ENCODE data around the gene AACS.
"Not testable (repeated sequence)": the region's sequence is repeated elsewhere in the genome, so short reads cannot be mapped to it uniquely, and the experiment has no call there.

Gene AACS

GRCh38 chr12:125137766-125138344 is 72.6 kb downstream of the AACS start:
- Mint-ChIP-seq H3K9me3 (no peaks in the 10 kb centered on the region), H3K27ac (no peak overlapping the region), H3K36me3 (ENCODE audit: low read depth) (peaks cover 22% of the 10 kb centered on the region), H3K4me3 (no peak overlapping the region), H3K4me1 (peaks cover 9% of the 10 kb centered on the region), H3K27me3 (ENCODE audit: low read depth) (no peaks in the 10 kb centered on the region)
- no peak for TF ChIP-seq CTCF (IDR thresholded peaks at IDR 0.05; ENCODE audit: unreplicated experiment in 3 of 3)

- Mint-ChIP-seq H3K36me3 (ENCODE audit: low read depth) (peaks cover 18% of the 10 kb centered on the region), H3K9me3 (no peaks in the 10 kb centered on the region), H3K4me3 (no peak overlapping the region), H3K4me1 (peaks cover 9% of the 10 kb centered on the region), H3K27ac (no peak overlapping the region), H3K27me3 (ENCODE audit: low read depth) (peaks cover 3% of the 10 kb centered on the region)
- no peak for TF ChIP-seq CTCF (IDR thresholded peaks at IDR 0.05; ENCODE audit: unreplicated experiment in 3 of 3)
Observed at GRCh38 chr12:125140279-125141209, 75.3 kb downstream of the AACS start.

- H3K27ac Mint-ChIP-seq; H3K4me1 Mint-ChIP-seq; H3K9me3 Mint-ChIP-seq; H3K4me3 Mint-ChIP-seq; H3K27me3 Mint-ChIP-seq (ENCODE audit: low read depth): not testable (repeated sequence)
- H3K36me3 Mint-ChIP-seq (ENCODE audit: low read depth): peaks cover 16% of the 10 kb centered on the region
Observed at GRCh38 chr12:125141210-125141573, 76.0 kb downstream of the AACS start.

- no peak for TF ChIP-seq CTCF (IDR thresholded peaks at IDR 0.05; ENCODE audit: unreplicated experiment in 3 of 3)
- H3K4me3 Mint-ChIP-seq: no peak overlapping the region
- peaks cover 8% of the 10 kb centered on the region for H3K36me3 Mint-ChIP-seq (ENCODE audit: low read depth)
- H3K27ac Mint-ChIP-seq: no peak overlapping the region
- H3K4me1 Mint-ChIP-seq: peaks cover 6% of the 10 kb centered on the region
- H3K27me3 Mint-ChIP-seq (ENCODE audit: low read depth): peaks cover 3% of the 10 kb centered on the region
- no peaks in the 10 kb centered on the region for H3K9me3 Mint-ChIP-seq
Observed at GRCh38 chr12:125142601-125143000, 77.4 kb downstream of the AACS start.

- H3K27ac Mint-ChIP-seq: no peak overlapping the region
- no peaks in the 10 kb centered on the region for H3K9me3 Mint-ChIP-seq
- H3K36me3 Mint-ChIP-seq (ENCODE audit: low read depth): peaks cover 3% of the 10 kb centered on the region
- no peaks in the 10 kb centered on the region for H3K4me1 Mint-ChIP-seq
- H3K27me3 Mint-ChIP-seq (ENCODE audit: low read depth): peaks cover 3% of the 10 kb centered on the region
- no peak overlapping the region for H3K4me3 Mint-ChIP-seq
- no peak for TF ChIP-seq CTCF (IDR thresholded peaks at IDR 0.05; ENCODE audit: unreplicated experiment in 3 of 3)
Observed at GRCh38 chr12:125143491-125143890, 78.3 kb downstream of the AACS start.

- no peaks in the 10 kb centered on the region for H3K9me3 Mint-ChIP-seq
- H3K4me3 Mint-ChIP-seq: no peak overlapping the region
- peaks cover 3% of the 10 kb centered on the region for H3K36me3 Mint-ChIP-seq (ENCODE audit: low read depth)
- no peak overlapping the region for H3K27ac Mint-ChIP-seq
- TF ChIP-seq CTCF (IDR thresholded peaks at IDR 0.05; ENCODE audit: unreplicated experiment in 3 of 3): no peak
- no peaks in the 10 kb centered on the region for H3K4me1 Mint-ChIP-seq
- H3K27me3 Mint-ChIP-seq (ENCODE audit: low read depth): peaks cover 3% of the 10 kb centered on the region
Observed at GRCh38 chr12:125145196-125145595, 80.0 kb downstream of the AACS start.

Measured in nephron (organoid).